Loucy (cell line): Measurements from ENCODE around the gene LTBP2.

Experiments
- CTCF ChIP-seq: fragments of 200-600 bp; sonication (generic); conservative IDR thresholded peaks from 2 replicates; pipeline ENCODE4 v1.5.1; 2014; ENCODE audit warnings: mild to moderate bottlenecking, antibody characterized with exemption, low read length
- EZH2phosphoT487 ChIP-seq: fragments of 200-600 bp; IDR thresholded peaks from 2 replicates; pipeline ENCODE4 v1.6.1; 2018; ENCODE audit warnings: antibody characterized with exemption, mild to moderate bottlenecking, moderate library complexity, borderline replicate concordance

GRCh38 chr14:74621556-74621955 is 9.5 kb upstream of the LTBP2 start:
- no peak for TF ChIP-seq CTCF
- no peak for TF ChIP-seq EZH2phosphoT487
